ENCODE results near the gene ACSL1.

Gene ACSL1

GRCh38 chr4:184706453-184706852, 119.3 kb downstream of the ACSL1 start:
- DNase-seq (ENCODE audit: extremely low spot score) = no peak
- CTCF ChIA-PET = no interaction called here
- POLR2A ChIA-PET = no interaction called here
- TF ChIP-seq SP1 (IDR thresholded peaks at IDR 0.05) (no peak), FOXM1 (IDR thresholded peaks at IDR 0.05; ENCODE audit: borderline replicate concordance) (no peak), FOXK2 (IDR thresholded peaks at IDR 0.05) (no peak), TARDBP (IDR thresholded peaks at IDR 0.05) (no peak), PKNOX1 (IDR thresholded peaks at IDR 0.05) (no peak), HDGF (IDR thresholded peaks at IDR 0.05; ENCODE audit: borderline replicate concordance) (no peak), ELF4 (IDR thresholded peaks at IDR 0.05) (no peak)

- TF ChIP-seq NFRKB (IDR thresholded peaks at IDR 0.05) = no peak
- TF ChIP-seq PKNOX1 (IDR thresholded peaks at IDR 0.05) = no peak
- no peak for TF ChIP-seq LEF1 (IDR thresholded peaks at IDR 0.05; ENCODE audit: borderline replicate concordance)
- no peak for TF ChIP-seq SUZ12 (IDR thresholded peaks at IDR 0.05)
- no peak for TF ChIP-seq ZNF384 (IDR thresholded peaks at IDR 0.05)
- no peak for TF ChIP-seq SP1 (IDR thresholded peaks at IDR 0.05)
- TF ChIP-seq HDGF (IDR thresholded peaks at IDR 0.05; ENCODE audit: borderline replicate concordance) = no peak
- no peak for TF ChIP-seq FOXM1 (IDR thresholded peaks at IDR 0.05; ENCODE audit: borderline replicate concordance)
- no peak for TF ChIP-seq TARDBP (IDR thresholded peaks at IDR 0.05)
- TF ChIP-seq FOXA1 (IDR thresholded peaks at IDR 0.05) = no peak
- no peak for TF ChIP-seq BHLHE40 (IDR thresholded peaks at IDR 0.05; ENCODE audit: borderline replicate concordance)
- no peak for TF ChIP-seq FOXK2 (IDR thresholded peaks at IDR 0.05)
- TF ChIP-seq CTBP1 (IDR thresholded peaks at IDR 0.05; ENCODE audit: borderline replicate concordance) = no peak
- no peak for TF ChIP-seq ELF4 (IDR thresholded peaks at IDR 0.05)
- DNase-seq (ENCODE audit: extremely low spot score) = no peak
- POLR2A ChIA-PET = interaction anchor here (1.5 kb wide), 1 partner anchor 28 kb away, joined by 5 read pairs; the partner anchor contains the start of gene CENPU
- CTCF ChIA-PET = no interaction called here
Measured at GRCh38 chr4:184705692-184706091, 120.1 kb downstream of the ACSL1 start.

Measured in HEK293T (cell line).